HG02588 (cell line): ENCODE data around the gene SPIN2B.
"Not testable (repeated sequence)": the region's sequence is repeated elsewhere in the genome, so short reads cannot be mapped to it uniquely, and the experiment has no call there.

Experiments used
- ATAC-seq: cut with Tn5 transposase; IDR thresholded peaks from one replicate; pipeline ENCODE4 v1.9.1; 2021; ENCODE audit warnings: mild to moderate bottlenecking, moderate library complexity; ENCODE audit not compliant: unreplicated experiment

SPIN2B gene

GRCh38 chrX:57121162-57121755, at the start of gene SPIN2B:
TSS of gene SPIN2B (minus strand) at chrX:57121548.
- ATAC-seq, result peak; percentile 100

- no peak for ATAC-seq
Measured at GRCh38 chrX:57156397-57157049, 35.2 kb upstream of the SPIN2B start.

- no peak for ATAC-seq
Measured at GRCh38 chrX:57155171-57155570, 33.8 kb upstream of the SPIN2B start.

GRCh38 chrX:57152222-57152621, 30.9 kb upstream of the SPIN2B start:
- ATAC-seq, result not testable (repeated sequence)

- no peak for ATAC-seq
Measured at GRCh38 chrX:57138674-57139073, 17.3 kb upstream of the SPIN2B start.

- no peak for ATAC-seq
Measured at GRCh38 chrX:57137501-57137900, 16.2 kb upstream of the SPIN2B start.

GRCh38 chrX:57137073-57137472, 15.7 kb upstream of the SPIN2B start, which contains the start of gene SPIN2A:
TSS of gene SPIN2A (minus strand) at chrX:57137397. CDS start at chrX:57136597, 800 bp downstream.
- not testable (repeated sequence) for ATAC-seq

GRCh38 chrX:57136589-57136988, 15.2 kb upstream of the SPIN2B start:
- not testable (repeated sequence) for ATAC-seq

- no peak for ATAC-seq
Measured at GRCh38 chrX:57135287-57135686, 13.9 kb upstream of the SPIN2B start.

- ATAC-seq, result no peak
Measured at GRCh38 chrX:57134702-57135101, 13.4 kb upstream of the SPIN2B start.

- no peak for ATAC-seq
Measured at GRCh38 chrX:57133706-57134105, 12.4 kb upstream of the SPIN2B start.

GRCh38 chrX:57133284-57133683, 11.9 kb upstream of the SPIN2B start:
- ATAC-seq, result not testable (repeated sequence)

GRCh38 chrX:57132046-57132445, 10.7 kb upstream of the SPIN2B start:
- no peak for ATAC-seq

GRCh38 chrX:57121816-57122215, 468 bp upstream of the SPIN2B start:
- no peak for ATAC-seq

GRCh38 chrX:57120619-57121161, 658 bp downstream of the SPIN2B start:
- ATAC-seq, result not testable (repeated sequence)

- ATAC-seq, result no peak
Measured at GRCh38 chrX:57119416-57119815, 1.9 kb downstream of the SPIN2B start.

- ATAC-seq, result not testable (repeated sequence)
Measured at GRCh38 chrX:57117566-57117965, 3.8 kb downstream of the SPIN2B start.

- ATAC-seq, result no peak
Measured at GRCh38 chrX:57104921-57105398, 16.4 kb downstream of the SPIN2B start.

- ATAC-seq, result no peak
Measured at GRCh38 chrX:57104406-57104805, 16.9 kb downstream of the SPIN2B start.

- no peak for ATAC-seq
Measured at GRCh38 chrX:57103489-57103888, 17.9 kb downstream of the SPIN2B start.

GRCh38 chrX:57102918-57103317, 18.4 kb downstream of the SPIN2B start:
- not testable (repeated sequence) for ATAC-seq

- ATAC-seq, result no peak
Measured at GRCh38 chrX:57083143-57083542, 38.2 kb downstream of the SPIN2B start.
